Measurements from ENCODE around the gene TMCC2. TPM values are rescaled to one million over a fixed set of nuclear protein-coding genes. Genes with fewer than 3 reads are reported as not detected.
A peak's percentile ranks its signal among the peaks of the same experiment; 100 is the strongest.

TMCC2 gene
- total RNA-seq, 1 experiment from 2014 or later: 2.7 TPM

DNA sequence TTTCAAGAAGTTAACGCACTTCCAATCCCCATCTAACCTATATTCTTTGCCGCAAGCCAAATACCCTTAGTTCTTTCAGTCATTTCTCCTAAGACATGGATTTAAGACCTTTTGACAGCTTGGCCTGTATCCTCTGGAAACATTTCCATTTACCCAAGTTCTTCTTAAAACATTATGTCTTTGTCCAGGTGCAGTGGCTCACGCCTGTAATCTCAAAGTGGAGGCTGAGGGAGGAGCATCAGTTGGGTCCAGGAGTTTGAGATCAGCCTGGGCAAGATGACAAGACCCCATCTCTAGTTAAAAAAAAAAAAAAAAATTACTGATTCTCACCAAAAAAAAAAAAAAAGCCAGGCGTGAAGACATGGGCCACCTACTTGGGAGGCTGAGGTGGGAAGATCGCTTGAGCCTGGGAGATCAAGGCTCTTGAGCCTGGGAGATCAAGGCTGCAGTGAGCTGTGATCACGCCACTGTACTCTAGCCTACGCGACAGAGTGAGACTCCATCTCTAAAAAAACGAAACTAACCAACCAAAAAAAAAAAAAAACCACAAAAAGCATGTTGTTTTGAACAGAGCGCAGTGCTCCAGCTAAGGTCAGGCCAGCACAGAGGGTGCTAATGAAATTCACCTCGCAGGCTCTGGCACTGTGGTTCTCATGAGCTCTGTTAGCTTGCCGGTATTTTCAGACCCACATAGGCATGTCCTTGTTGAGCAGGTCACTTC lies 57.8 kb downstream of the TMCC2 start:
- no TSS peak for BruUV-seq (replicated peaks)
- no peak for ATAC-seq
- TF ChIP-seq, protein P1, sequence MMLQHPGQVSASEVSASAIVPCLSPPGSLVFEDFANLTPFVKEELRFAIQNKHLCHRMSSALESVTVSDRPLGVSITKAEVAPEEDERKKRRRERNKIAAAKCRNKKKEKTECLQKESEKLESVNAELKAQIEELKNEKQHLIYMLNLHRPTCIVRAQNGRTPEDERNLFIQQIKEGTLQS (IDR thresholded peaks at IDR 0.05): no peak
- TF ChIP-seq CBX3 (IDR thresholded peaks at IDR 0.05; ENCODE audit: low read depth) (no peak), EGR1 (IDR thresholded peaks at IDR 0.05; ENCODE audit: low read depth) (no peak), EZH2phosphoT487 (IDR thresholded peaks at IDR 0.05; ENCODE audit: borderline replicate concordance) (no peak), JUND (IDR thresholded peaks at IDR 0.05) (no peak), SP1 (IDR thresholded peaks at IDR 0.05; ENCODE audit: low read depth) (no peak), YY1 (IDR thresholded peaks at IDR 0.05; ENCODE audit: extremely low read depth, insufficient replicate concordance, low read depth, low read length) (no peak), FOSL1 (IDR thresholded peaks at IDR 0.05; ENCODE audit: low read depth) (no peak), TCF7L2 (IDR thresholded peaks at IDR 0.05; ENCODE audit: borderline replicate concordance, extremely low read depth, insufficient read depth, insufficient read length) (no peak), POLR2A (IDR thresholded peaks at IDR 0.05; ENCODE audit: borderline replicate concordance, extremely low read depth, insufficient read depth, insufficient read length) (no peak), POLR2AphosphoS5 (IDR thresholded peaks at IDR 0.05; ENCODE audit: low read depth, low read length) (no peak), RAD21 (IDR thresholded peaks at IDR 0.05; ENCODE audit: low read depth) (no peak), SIN3A (IDR thresholded peaks at IDR 0.05; ENCODE audit: low read depth) (no peak), SRF (IDR thresholded peaks at IDR 0.05; ENCODE audit: low read depth) (no peak), ZNF274 (IDR thresholded peaks at IDR 0.05; ENCODE audit: low read depth, low read length) (no peak)
- TF ChIP-seq, protein P2, sequence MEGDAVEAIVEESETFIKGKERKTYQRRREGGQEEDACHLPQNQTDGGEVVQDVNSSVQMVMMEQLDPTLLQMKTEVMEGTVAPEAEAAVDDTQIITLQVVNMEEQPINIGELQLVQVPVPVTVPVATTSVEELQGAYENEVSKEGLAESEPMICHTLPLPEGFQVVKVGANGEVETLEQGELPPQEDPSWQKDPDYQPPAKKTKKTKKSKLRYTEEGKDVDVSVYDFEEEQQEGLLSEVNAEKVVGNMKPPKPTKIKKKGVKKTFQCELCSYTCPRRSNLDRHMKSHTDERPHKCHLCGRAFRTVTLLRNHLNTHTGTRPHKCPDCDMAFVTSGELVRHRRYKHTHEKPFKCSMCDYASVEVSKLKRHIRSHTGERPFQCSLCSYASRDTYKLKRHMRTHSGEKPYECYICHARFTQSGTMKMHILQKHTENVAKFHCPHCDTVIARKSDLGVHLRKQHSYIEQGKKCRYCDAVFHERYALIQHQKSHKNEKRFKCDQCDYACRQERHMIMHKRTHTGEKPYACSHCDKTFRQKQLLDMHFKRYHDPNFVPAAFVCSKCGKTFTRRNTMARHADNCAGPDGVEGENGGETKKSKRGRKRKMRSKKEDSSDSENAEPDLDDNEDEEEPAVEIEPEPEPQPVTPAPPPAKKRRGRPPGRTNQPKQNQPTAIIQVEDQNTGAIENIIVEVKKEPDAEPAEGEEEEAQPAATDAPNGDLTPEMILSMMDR (IDR thresholded peaks at IDR 0.05 in 2 of 3, conservative IDR thresholded peaks at IDR 0.05 in 1 of 3; ENCODE audit: borderline replicate concordance in 1 of 3, insufficient read depth in 1 of 3, low read depth in 2 of 3, low read length in 2 of 3): no peak
- TF ChIP-seq, protein P3, sequence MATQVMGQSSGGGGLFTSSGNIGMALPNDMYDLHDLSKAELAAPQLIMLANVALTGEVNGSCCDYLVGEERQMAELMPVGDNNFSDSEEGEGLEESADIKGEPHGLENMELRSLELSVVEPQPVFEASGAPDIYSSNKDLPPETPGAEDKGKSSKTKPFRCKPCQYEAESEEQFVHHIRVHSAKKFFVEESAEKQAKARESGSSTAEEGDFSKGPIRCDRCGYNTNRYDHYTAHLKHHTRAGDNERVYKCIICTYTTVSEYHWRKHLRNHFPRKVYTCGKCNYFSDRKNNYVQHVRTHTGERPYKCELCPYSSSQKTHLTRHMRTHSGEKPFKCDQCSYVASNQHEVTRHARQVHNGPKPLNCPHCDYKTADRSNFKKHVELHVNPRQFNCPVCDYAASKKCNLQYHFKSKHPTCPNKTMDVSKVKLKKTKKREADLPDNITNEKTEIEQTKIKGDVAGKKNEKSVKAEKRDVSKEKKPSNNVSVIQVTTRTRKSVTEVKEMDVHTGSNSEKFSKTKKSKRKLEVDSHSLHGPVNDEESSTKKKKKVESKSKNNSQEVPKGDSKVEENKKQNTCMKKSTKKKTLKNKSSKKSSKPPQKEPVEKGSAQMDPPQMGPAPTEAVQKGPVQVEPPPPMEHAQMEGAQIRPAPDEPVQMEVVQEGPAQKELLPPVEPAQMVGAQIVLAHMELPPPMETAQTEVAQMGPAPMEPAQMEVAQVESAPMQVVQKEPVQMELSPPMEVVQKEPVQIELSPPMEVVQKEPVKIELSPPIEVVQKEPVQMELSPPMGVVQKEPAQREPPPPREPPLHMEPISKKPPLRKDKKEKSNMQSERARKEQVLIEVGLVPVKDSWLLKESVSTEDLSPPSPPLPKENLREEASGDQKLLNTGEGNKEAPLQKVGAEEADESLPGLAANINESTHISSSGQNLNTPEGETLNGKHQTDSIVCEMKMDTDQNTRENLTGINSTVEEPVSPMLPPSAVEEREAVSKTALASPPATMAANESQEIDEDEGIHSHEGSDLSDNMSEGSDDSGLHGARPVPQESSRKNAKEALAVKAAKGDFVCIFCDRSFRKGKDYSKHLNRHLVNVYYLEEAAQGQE (IDR thresholded peaks at IDR 0.05; ENCODE audit: low read depth): no peak
- TF ChIP-seq, protein P4, sequence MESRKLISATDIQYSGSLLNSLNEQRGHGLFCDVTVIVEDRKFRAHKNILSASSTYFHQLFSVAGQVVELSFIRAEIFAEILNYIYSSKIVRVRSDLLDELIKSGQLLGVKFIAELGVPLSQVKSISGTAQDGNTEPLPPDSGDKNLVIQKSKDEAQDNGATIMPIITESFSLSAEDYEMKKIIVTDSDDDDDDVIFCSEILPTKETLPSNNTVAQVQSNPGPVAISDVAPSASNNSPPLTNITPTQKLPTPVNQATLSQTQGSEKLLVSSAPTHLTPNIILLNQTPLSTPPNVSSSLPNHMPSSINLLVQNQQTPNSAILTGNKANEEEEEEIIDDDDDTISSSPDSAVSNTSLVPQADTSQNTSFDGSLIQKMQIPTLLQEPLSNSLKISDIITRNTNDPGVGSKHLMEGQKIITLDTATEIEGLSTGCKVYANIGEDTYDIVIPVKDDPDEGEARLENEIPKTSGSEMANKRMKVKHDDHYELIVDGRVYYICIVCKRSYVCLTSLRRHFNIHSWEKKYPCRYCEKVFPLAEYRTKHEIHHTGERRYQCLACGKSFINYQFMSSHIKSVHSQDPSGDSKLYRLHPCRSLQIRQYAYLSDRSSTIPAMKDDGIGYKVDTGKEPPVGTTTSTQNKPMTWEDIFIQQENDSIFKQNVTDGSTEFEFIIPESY (IDR thresholded peaks at IDR 0.05; ENCODE audit: extremely low read depth, insufficient replicate concordance, low read length): no peak
- TF ChIP-seq, protein P5, sequence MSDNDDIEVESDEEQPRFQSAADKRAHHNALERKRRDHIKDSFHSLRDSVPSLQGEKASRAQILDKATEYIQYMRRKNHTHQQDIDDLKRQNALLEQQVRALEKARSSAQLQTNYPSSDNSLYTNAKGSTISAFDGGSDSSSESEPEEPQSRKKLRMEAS (IDR thresholded peaks at IDR 0.05): no peak

More for the DNA sequence above, 57.8 kb downstream of the TMCC2 start:
- Histone ChIP-seq H3K27ac (ENCODE audit: low read depth, low read length) (no peak overlapping the region), H3K4me1 (ENCODE audit: control insufficient read depth in 1 of 2, insufficient read depth in 2 of 2, low read length in 2 of 2) (peaks cover 30 to 60% of the 10 kb centered on the region in 2 experiments), H3K4me2 (ENCODE audit: low read length) (peak overlapping the region; percentile 80), H3K9ac (ENCODE audit: low read length) (peak overlapping the region; percentile 40), H3K27me3 (ENCODE audit: insufficient read depth, low read length) (no peaks in the 10 kb centered on the region), H3K9me3 (ENCODE audit: control insufficient read depth in 1 of 2, insufficient read depth in 1 of 2, low read depth in 1 of 2, low read length in 2 of 2) (no peaks in the 10 kb centered on the region), H3K79me2 (ENCODE audit: insufficient read depth, low read length) (no peaks in the 10 kb centered on the region), H4K20me1 (ENCODE audit: insufficient read depth) (no peaks in the 10 kb centered on the region), H2AFZ (ENCODE audit: low read depth, low read length, poor library complexity, severe bottlenecking) (peak overlapping the region; percentile 1), H3K9me2 (ENCODE audit: insufficient read depth) (no peaks in the 10 kb centered on the region), H3K4me3 (replicated peaks in 1 of 2; ENCODE audit: low read depth in 1 of 2, low read length in 2 of 2) (no peak overlapping the region), H3K36me3 (ENCODE audit: control insufficient read depth in 1 of 2, insufficient read depth in 2 of 2, low read length in 2 of 2) (no peaks in the 10 kb centered on the region)
- ChIA-PET RAD21 (ENCODE audit: low non-redundant PET in 1 of 2, low total read pairs in 2 of 2, uncharacterized antibody in 2 of 2, unreplicated experiment in 2 of 2) (interaction anchor here in 1 of 2 experiments (1.6 kb wide), 1 partner anchor 32 kb away, joined by 4 read pairs; no protein-coding TSS in a partner anchor), POLR2A (interaction anchor here (1.8 kb wide), 1 partner anchor 32 kb away, joined by 4 read pairs; no protein-coding TSS in a partner anchor), CTCF (interaction anchor here (1.1 to 3.3 kb wide), 4 partner anchors 9 to 40 kb away, joined by 3 to 19 read pairs (median 8); no protein-coding TSS in a partner anchor)
- intact Hi-C loops (cut with micrococcal nuclease): no loop called here
- no peak for DNase-seq (ENCODE audit: low read depth, low spot score)
